Endodermal cell (in vitro differentiated cells): ENCODE data around the gene FBXO22. TPM values are rescaled to one million over a fixed set of nuclear protein-coding genes. Genes with fewer than 3 reads are reported as not detected.

Source experiments
- DNase-seq: peaks from one replicate; pipeline ENCODE4 v3.0.0-alpha.2; 2017
- H3K27ac ChIP-seq: 2 replicates; pipeline ENCODE4 v1.5.1; 2013; ENCODE audit warnings: mild to moderate bottlenecking, low read depth, low read length, moderate library complexity
- H3K27me3 ChIP-seq: 2 replicates; pipeline ENCODE4 v1.6.1; 2013; ENCODE audit warnings: mild to moderate bottlenecking, low read length, moderate library complexity; ENCODE audit not compliant: insufficient read depth, control insufficient read depth, poor library complexity, severe bottlenecking
- H3K36me3 ChIP-seq: 2 replicates; pipeline ENCODE4 v1.7.0; 2013; ENCODE audit warnings: mild to moderate bottlenecking, low read length, moderate library complexity; ENCODE audit not compliant: control insufficient read depth, insufficient read depth
- H3K4me1 ChIP-seq: one replicate; pipeline ENCODE4 v1.7.0; 2013; ENCODE audit warnings: low read length; ENCODE audit not compliant: control insufficient read depth, insufficient read depth
- H3K4me3 ChIP-seq: 2 replicates; pipeline ENCODE4 v1.5.1; 2013; ENCODE audit warnings: mild to moderate bottlenecking, low read length, moderate library complexity
- H3K9ac ChIP-seq: 2 replicates; pipeline ENCODE4 v1.6.1; 2013; ENCODE audit warnings: mild to moderate bottlenecking, low read length, moderate library complexity; ENCODE audit not compliant: poor library complexity, severe bottlenecking; ENCODE audit errors: extremely low read depth
- H3K9me3 ChIP-seq: 2 replicates; pipeline ENCODE4 v1.6.1; 2013; ENCODE audit warnings: mild to moderate bottlenecking, low read length, moderate library complexity; ENCODE audit not compliant: control insufficient read depth
- H3K27ac Mint-ChIP-seq: 2 replicates; pipeline ENCODE4 v1.8.0; 2020; ENCODE audit warnings: mixed read lengths
- H3K27me3 Mint-ChIP-seq: 2 replicates; pipeline ENCODE4 v1.8.0; 2021; ENCODE audit warnings: mild to moderate bottlenecking, mixed read lengths; ENCODE audit not compliant: insufficient read depth
- H3K36me3 Mint-ChIP-seq: 2 replicates; pipeline ENCODE4 v1.8.0; 2020; ENCODE audit warnings: low read depth, mixed read lengths
- H3K4me1 Mint-ChIP-seq: 2 replicates; pipeline ENCODE4 v1.8.0; 2020; ENCODE audit warnings: mixed read lengths
- H3K4me3 Mint-ChIP-seq: 2 replicates; pipeline ENCODE4 v1.8.0; 2020; ENCODE audit warnings: mild to moderate bottlenecking, moderate library complexity, mixed read lengths
- H3K9me3 Mint-ChIP-seq: 2 replicates; pipeline ENCODE4 v1.8.0; 2020; ENCODE audit warnings: mild to moderate bottlenecking, mixed read lengths
- WGBS, 2 experiments: methylation state at CpG; one replicate each; pipeline versions ENCODE4 v1.1.5 to v1.1.7; 2013; ENCODE audit warnings: missing lambda C conversion rate in 2 of 2, mixed read lengths in 1 of 2; ENCODE audit not compliant: insufficient coverage in 1 of 2, insufficient read length in 1 of 2; 5-methylcytosine and 5-hydroxymethylcytosine counted together
- total RNA-seq, 2 donors: library from RNA; stranded (reverse); fragmentation: NEBNext Ultra II Directional in 1 of 2; extraction: Animal tissue kit (Norgen Biotek cat#: 25700) in 1 of 2; gene quantifications; 2 replicates in 1 of 2; 3 replicates in 1 of 2; pipeline ENCODE4 v1.2.1, GENCODE V29; 2021
- TF ChIP-seq, protein P1 (sequence below): fragments of 200-600 bp; sonication (generic); conservative IDR thresholded peaks from 2 replicates; pipeline ENCODE4 v1.5.0; 2021; ENCODE audit warnings: antibody characterized with exemption, mild to moderate bottlenecking

The FBXO22 gene
- total RNA-seq, 2 donors from 2014 or later = 47.6 to 48.1 TPM

DNA sequence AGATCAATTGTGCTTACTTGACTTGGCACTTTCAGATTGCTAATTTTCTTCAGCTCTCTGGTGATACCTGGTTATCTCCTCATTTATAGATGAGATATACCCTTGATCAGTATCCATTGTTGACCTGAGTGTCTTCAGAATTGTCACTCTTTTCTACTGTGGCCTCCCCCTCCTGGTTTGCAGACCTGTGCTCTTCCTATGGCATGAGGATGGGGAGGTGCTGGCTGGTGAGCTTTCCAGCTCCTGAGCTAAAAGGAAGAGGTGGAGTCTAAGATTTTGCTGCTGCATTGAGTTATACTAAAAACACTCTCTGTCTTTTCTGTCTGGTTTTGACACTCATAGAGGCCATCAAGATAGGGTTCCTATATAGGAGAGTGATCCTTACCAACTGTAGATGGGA is 36.8 kb upstream of the FBXO22 start:
- Histone ChIP-seq H3K9me3 (peaks cover 6% of the 10 kb centered on the region), H3K36me3 (peaks cover 50% of the 10 kb centered on the region), H3K9ac (no peak overlapping the region), H3K27me3 (no peaks in the 10 kb centered on the region), H3K4me3 (no peak overlapping the region), H3K4me1 (no peaks in the 10 kb centered on the region), H3K27ac (no peak overlapping the region)
- peaks cover 39% of the 10 kb centered on the region for H3K4me1 Mint-ChIP-seq
- H3K9me3 Mint-ChIP-seq = no peaks in the 10 kb centered on the region
- no peaks in the 10 kb centered on the region for H3K27me3 Mint-ChIP-seq
- TF ChIP-seq, protein P1, sequence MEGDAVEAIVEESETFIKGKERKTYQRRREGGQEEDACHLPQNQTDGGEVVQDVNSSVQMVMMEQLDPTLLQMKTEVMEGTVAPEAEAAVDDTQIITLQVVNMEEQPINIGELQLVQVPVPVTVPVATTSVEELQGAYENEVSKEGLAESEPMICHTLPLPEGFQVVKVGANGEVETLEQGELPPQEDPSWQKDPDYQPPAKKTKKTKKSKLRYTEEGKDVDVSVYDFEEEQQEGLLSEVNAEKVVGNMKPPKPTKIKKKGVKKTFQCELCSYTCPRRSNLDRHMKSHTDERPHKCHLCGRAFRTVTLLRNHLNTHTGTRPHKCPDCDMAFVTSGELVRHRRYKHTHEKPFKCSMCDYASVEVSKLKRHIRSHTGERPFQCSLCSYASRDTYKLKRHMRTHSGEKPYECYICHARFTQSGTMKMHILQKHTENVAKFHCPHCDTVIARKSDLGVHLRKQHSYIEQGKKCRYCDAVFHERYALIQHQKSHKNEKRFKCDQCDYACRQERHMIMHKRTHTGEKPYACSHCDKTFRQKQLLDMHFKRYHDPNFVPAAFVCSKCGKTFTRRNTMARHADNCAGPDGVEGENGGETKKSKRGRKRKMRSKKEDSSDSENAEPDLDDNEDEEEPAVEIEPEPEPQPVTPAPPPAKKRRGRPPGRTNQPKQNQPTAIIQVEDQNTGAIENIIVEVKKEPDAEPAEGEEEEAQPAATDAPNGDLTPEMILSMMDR = no peak
- DNase-seq = no peak
- peak overlapping the region; percentile 9 for H3K27ac Mint-ChIP-seq
- no peak overlapping the region for H3K4me3 Mint-ChIP-seq
- H3K36me3 Mint-ChIP-seq = peaks cover 47% of the 10 kb centered on the region

DNA sequence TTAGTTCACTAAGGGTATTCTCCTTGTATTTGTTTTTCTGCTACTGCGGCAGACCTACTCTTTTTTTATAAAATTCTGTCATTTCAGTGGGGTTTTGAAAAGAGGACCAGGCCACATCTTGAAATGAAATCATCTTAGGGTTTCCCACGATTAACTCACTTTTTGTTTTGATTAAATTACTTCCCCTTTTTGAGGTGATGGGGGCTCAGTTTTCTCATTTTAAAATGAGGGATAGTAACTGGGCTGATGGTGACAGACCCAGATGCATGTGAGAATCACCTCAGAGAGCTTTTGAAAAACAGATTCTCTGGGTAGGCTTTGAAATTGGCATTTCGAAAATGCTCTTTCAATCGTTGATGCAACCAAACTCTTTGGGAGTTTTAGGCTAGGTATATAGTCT is 36.2 kb upstream of the FBXO22 start:
- peaks cover 6% of the 10 kb centered on the region for H3K9me3 ChIP-seq
- no peak overlapping the region for H3K4me3 Mint-ChIP-seq

GRCh38 chr15:75868019-75868418 is 35.7 kb upstream of the FBXO22 start:
- Mint-ChIP-seq H3K4me3 (no peak overlapping the region), H3K4me1 (peaks cover 39% of the 10 kb centered on the region), H3K27ac (no peak overlapping the region), H3K27me3 (no peaks in the 10 kb centered on the region), H3K36me3 (peaks cover 43% of the 10 kb centered on the region), H3K9me3 (no peaks in the 10 kb centered on the region)
- no peaks in the 10 kb centered on the region for H3K27me3 ChIP-seq
- H3K4me3 ChIP-seq = no peak overlapping the region
- no peaks in the 10 kb centered on the region for H3K4me1 ChIP-seq
- H3K9ac ChIP-seq = no peak overlapping the region
- peaks cover 59% of the 10 kb centered on the region for H3K36me3 ChIP-seq
- WGBS, 2 experiments = 94 to 100% methylated on average over 3 of the region's 3 CpGs
- peaks cover 6% of the 10 kb centered on the region for H3K9me3 ChIP-seq
- no peak overlapping the region for H3K27ac ChIP-seq
- TF ChIP-seq, protein P1 = no peak
- no peak for DNase-seq

More for the DNA sequence above, 36.2 kb upstream of the FBXO22 start:
- peaks cover 46% of the 10 kb centered on the region for H3K36me3 Mint-ChIP-seq
- no peak overlapping the region for H3K4me3 ChIP-seq
- no peaks in the 10 kb centered on the region for H3K27me3 Mint-ChIP-seq
- no peaks in the 10 kb centered on the region for H3K4me1 ChIP-seq
- no peak overlapping the region for H3K27ac ChIP-seq
- no peaks in the 10 kb centered on the region for H3K27me3 ChIP-seq
- H3K9me3 Mint-ChIP-seq = no peaks in the 10 kb centered on the region
- DNase-seq = no peak
- peak overlapping the region; percentile 9 for H3K27ac Mint-ChIP-seq
- WGBS, 2 experiments = 76 to 100% methylated on average over 1 to 4 of the region's 4 CpGs
- TF ChIP-seq, protein P1 = no peak
- H3K4me1 Mint-ChIP-seq = peaks cover 42% of the 10 kb centered on the region
- H3K9ac ChIP-seq = no peak overlapping the region
- H3K36me3 ChIP-seq = peaks cover 53% of the 10 kb centered on the region
